A673 (cell line): ENCODE measurements around the gene TAF4. TPM values are rescaled to one million over a fixed set of nuclear protein-coding genes. Genes with fewer than 3 reads are reported as not detected.
A peak's percentile ranks its signal among the peaks of the same experiment; 100 is the strongest.

ENCODE experiments used
- BruUV-seq: library from RNA; stranded (reverse); fragments of 400-500 nt; replicated peaks from 2 replicates; lab custom pipeline; 2021; lab: Mats Ljungman, UMichigan
- CTCF ChIA-PET: fragments of 300-600 bp; sonication (Branson Sonifier 250); formaldehyde crosslinking; loops from one replicate; lab custom pipeline; 2022; ENCODE audit warnings: antibody characterized with exemption; lab: Charles Lee
- POLR2A ChIA-PET: fragments of 300-600 bp; sonication (Branson Sonifier 250); formaldehyde crosslinking; loops from one replicate; lab custom pipeline; 2022; ENCODE audit warnings: antibody characterized with exemption; ENCODE audit not compliant: low non-redundant PET; lab: Charles Lee
- DNase-seq: peaks from one replicate; pipeline ENCODE4 v3.0.0-alpha.2; 2015; ENCODE audit warnings: low spot score
- H3K27ac ChIP-seq: fragments of 200-600 bp; sonication (generic); 2 replicates; pipeline ENCODE4 v1.5.1; 2016; ENCODE audit warnings: mixed run types, low read depth, mild to moderate bottlenecking, mixed read lengths, antibody characterized with exemption, low read length; ENCODE audit not compliant: poor library complexity, severe bottlenecking
- H3K27me3 ChIP-seq: fragments of 200-600 bp; sonication (generic); replicated peaks from 2 replicates; pipeline ENCODE4 v1.6.1; 2017; ENCODE audit warnings: mixed run types, low read depth, mild to moderate bottlenecking, mixed read lengths, antibody characterized with exemption, low read length; ENCODE audit not compliant: insufficient read depth, poor library complexity
- H3K36me3 ChIP-seq: fragments of 200-600 bp; sonication (generic); 2 replicates; pipeline ENCODE4 v1.6.1; 2016; ENCODE audit warnings: mixed run types, mild to moderate bottlenecking, mixed read lengths, antibody characterized with exemption, low read length; ENCODE audit not compliant: insufficient read depth, poor library complexity, severe bottlenecking
- H3K4me1 ChIP-seq: fragments of 200-600 bp; sonication (generic); 2 replicates; pipeline ENCODE4 v1.6.1; 2017; ENCODE audit warnings: mixed run types, mild to moderate bottlenecking, mixed read lengths, antibody characterized with exemption, low read length; ENCODE audit not compliant: insufficient read depth, poor library complexity, severe bottlenecking
- H3K4me3 ChIP-seq: fragments of 200-600 bp; sonication (generic); 2 replicates; pipeline ENCODE4 v1.5.1; 2016; ENCODE audit warnings: low read depth, mixed run types, mild to moderate bottlenecking, mixed read lengths, low read length; ENCODE audit not compliant: poor library complexity, severe bottlenecking
- H3K9me3 ChIP-seq: fragments of 200-600 bp; sonication (generic); 2 replicates; pipeline ENCODE4 v1.6.1; 2016; ENCODE audit warnings: mixed run types, low read depth, mild to moderate bottlenecking, mixed read lengths, antibody characterized with exemption, low read length; ENCODE audit not compliant: poor library complexity, severe bottlenecking
- EZH2 ChIP-seq: fragments of 200-600 bp; sonication (generic); IDR thresholded peaks from 2 replicates; pipeline ENCODE4 v1.6.1; 2017; ENCODE audit warnings: borderline replicate concordance, low read depth, mild to moderate bottlenecking, mixed read lengths, antibody characterized with exemption, low read length; ENCODE audit not compliant: poor library complexity, severe bottlenecking
- intact Hi-C: fragments of 100-400 bp; cut with micrococcal nuclease; formaldehyde crosslinking; loops from one replicate; pipeline ENCODE4 v1.10.0; 2022; ENCODE audit not compliant: unreplicated experiment
- total RNA-seq: library from RNA; stranded (reverse); gene quantifications from 2 replicates; pipeline ENCODE4 v1.2.3, GENCODE V29; 2021
- TF ChIP-seq, protein P1 (sequence below): fragments of 300-800, 200-600 bp; sonication (generic); conservative IDR thresholded peaks from 2 replicates; pipeline ENCODE4 v1.5.1; 2017; ENCODE audit warnings: low read depth, mild to moderate bottlenecking, antibody characterized with exemption, low read length, moderate library complexity, mixed read lengths

The TAF4 gene
- total RNA-seq, 1 experiment from 2014 or later, result 37.0 TPM

DNA sequence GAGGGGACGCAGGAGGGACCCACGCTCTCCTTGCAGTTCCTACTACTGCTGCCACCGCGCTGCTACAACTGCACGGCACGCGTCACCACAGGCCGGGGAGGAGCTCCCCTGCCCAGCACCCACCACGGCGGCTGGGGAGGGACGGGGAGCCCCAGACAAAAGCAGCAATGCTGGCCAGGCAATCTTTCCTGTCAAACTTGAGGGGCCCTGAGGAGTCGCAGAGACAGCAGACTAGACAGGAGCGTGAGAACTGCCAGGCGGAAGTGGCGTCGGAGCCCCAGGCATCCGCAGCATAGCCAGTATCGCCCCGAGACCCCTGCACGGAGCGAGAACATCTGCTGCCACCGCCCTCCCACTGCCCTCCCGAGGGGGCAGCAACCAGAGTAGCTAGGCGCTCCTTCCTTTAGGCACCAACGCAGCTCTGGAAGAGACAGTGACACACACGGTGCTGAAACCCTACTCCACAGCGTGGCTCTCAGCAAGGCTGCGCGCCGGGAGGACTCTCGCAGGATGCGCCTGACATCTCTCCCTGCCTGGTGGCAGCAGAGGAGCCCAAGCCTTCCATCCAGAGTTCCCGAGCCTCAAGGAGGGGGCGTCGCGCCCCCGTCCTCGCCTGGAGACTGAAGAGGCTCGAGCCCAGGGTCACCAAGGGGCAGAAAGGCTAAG lies 2.2 kb downstream of the TAF4 start:
- POLR2A ChIA-PET, result no interaction called here

DNA sequence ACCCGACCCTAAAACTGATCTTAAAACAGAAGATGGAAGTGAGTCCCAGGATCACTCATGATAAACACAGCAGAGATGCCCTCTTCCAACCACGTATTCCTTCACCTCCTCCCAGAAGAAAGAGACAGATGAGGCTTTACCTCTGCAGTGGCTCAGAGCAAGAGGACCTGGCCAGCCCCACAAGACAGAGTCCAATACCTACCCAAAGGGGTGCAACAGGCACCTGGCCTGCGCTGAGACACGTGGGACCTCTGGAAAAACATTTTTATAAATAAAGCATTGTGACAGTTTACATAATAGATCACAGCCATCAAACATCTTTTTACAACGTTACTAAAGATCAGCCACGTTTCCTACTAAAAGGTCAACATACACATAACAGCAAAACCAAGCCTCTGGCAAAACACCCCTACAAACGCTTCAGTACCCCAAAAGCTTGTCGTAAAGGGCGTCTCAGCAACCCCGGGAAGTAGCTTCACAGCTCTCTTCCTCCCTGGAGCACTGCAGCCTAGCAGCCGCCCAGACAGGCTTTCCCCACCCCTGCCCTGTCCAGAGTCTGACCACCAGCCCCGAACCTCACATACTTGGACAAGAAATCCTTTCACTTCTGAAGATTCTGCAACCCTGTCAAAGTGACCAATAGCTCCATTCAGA lies 2.9 kb downstream of the TAF4 start:
- TSS peak; percentile 71 for BruUV-seq
- H3K27me3 ChIP-seq, result no peaks in the 10 kb centered on the region
- intact Hi-C loops, result no loop called here
- TF ChIP-seq, protein P1, sequence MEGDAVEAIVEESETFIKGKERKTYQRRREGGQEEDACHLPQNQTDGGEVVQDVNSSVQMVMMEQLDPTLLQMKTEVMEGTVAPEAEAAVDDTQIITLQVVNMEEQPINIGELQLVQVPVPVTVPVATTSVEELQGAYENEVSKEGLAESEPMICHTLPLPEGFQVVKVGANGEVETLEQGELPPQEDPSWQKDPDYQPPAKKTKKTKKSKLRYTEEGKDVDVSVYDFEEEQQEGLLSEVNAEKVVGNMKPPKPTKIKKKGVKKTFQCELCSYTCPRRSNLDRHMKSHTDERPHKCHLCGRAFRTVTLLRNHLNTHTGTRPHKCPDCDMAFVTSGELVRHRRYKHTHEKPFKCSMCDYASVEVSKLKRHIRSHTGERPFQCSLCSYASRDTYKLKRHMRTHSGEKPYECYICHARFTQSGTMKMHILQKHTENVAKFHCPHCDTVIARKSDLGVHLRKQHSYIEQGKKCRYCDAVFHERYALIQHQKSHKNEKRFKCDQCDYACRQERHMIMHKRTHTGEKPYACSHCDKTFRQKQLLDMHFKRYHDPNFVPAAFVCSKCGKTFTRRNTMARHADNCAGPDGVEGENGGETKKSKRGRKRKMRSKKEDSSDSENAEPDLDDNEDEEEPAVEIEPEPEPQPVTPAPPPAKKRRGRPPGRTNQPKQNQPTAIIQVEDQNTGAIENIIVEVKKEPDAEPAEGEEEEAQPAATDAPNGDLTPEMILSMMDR, result no peak
- TF ChIP-seq EZH2, result no peak
- ChIA-PET POLR2A (no interaction called here), CTCF (no interaction called here)
- peaks cover 7% of the 10 kb centered on the region for H3K36me3 ChIP-seq
- no peak overlapping the region for H3K4me3 ChIP-seq
- H3K4me1 ChIP-seq, result peaks cover 18% of the 10 kb centered on the region
- H3K27ac ChIP-seq, result no peak overlapping the region
- no peaks in the 10 kb centered on the region for H3K9me3 ChIP-seq
- no peak for DNase-seq

More for the DNA sequence above, 2.2 kb downstream of the TAF4 start:
- peak overlapping the region; percentile 34 for H3K4me3 ChIP-seq
- no peaks in the 10 kb centered on the region for H3K27me3 ChIP-seq
- CTCF ChIA-PET, result no interaction called here
- BruUV-seq, result no TSS peak
- H3K27ac ChIP-seq, result no peak overlapping the region
- no peak for TF ChIP-seq EZH2
- TF ChIP-seq, protein P1, result no peak
- peaks cover 7% of the 10 kb centered on the region for H3K36me3 ChIP-seq
- H3K4me1 ChIP-seq, result peaks cover 21% of the 10 kb centered on the region
- intact Hi-C loops, result no loop called here
- no peaks in the 10 kb centered on the region for H3K9me3 ChIP-seq
- DNase-seq, result peak; percentile 55

DNA sequence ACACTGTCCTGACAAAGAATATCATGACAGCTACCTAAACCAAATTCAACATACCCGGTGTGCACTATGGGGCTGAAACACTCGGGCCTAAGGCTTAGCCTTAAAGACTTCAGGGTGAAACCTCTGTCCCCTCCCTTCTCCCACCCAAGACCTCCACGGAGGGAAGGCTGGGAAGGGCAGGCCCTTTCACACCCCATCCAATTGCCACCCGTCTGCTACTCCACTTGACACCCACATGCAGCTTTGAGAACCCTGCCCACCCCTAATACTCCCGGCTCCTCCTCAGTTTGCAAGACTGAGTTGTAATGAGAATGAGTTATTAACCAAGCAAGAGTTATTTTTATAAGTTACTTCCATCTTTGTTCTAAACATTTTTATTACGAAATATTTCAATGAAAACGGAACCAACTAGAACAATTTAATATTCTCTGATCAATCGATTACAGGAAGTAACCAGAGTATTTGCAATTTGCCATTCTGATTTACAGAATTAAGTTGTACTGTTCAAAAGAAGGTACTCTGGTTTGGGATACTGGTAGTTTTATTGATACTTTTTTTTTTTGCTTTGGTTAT lies 3.7 kb downstream of the TAF4 start:
- TF ChIP-seq, protein P1, result no peak
- no peak for TF ChIP-seq EZH2
- Histone ChIP-seq H3K4me3 (no peak overlapping the region), H3K27me3 (no peaks in the 10 kb centered on the region), H3K4me1 (peaks cover 9% of the 10 kb centered on the region), H3K36me3 (peaks cover 7% of the 10 kb centered on the region), H3K27ac (no peak overlapping the region), H3K9me3 (no peaks in the 10 kb centered on the region)
- intact Hi-C loops, result no loop called here
- DNase-seq, result no peak
- BruUV-seq, result no TSS peak
- ChIA-PET POLR2A (no interaction called here), CTCF (no interaction called here)
